CD4-positive, alpha-beta T cell (primary cell): ENCODE data around the gene PRR14L. TPM values are rescaled to one million over a fixed set of nuclear protein-coding genes. Genes with fewer than 3 reads are reported as not detected.
A peak's percentile ranks its signal among the peaks of the same experiment; 100 is the strongest.

Source experiments
- ATAC-seq: fragments of 200-7000 bp; cut with Tn5 transposase; one replicate; pipeline ENCODE4 v1.10.0; 2022; ENCODE audit warnings: mild to moderate bottlenecking; ENCODE audit not compliant: poor library complexity
- CTCF ChIA-PET: fragments of 350-600 bp; sonication (Branson Sonifier 250); formaldehyde crosslinking; loops from one replicate; lab custom pipeline; 2021; ENCODE audit warnings: antibody characterized with exemption, inconsistent platforms; lab: Charles Lee
- POLR2A ChIA-PET: fragments of 350-600 bp; sonication (Branson Sonifier 250); formaldehyde crosslinking; loops from one replicate; lab custom pipeline; 2021; ENCODE audit warnings: antibody characterized with exemption, inconsistent platforms; lab: Charles Lee
- DNase-seq, 14 experiments: peaks; one replicate each; pipeline ENCODE4 v3.0.0-alpha.2; 2013 to 2020; ENCODE audit warnings: mixed read lengths in 2 of 14
- H3K27ac ChIP-seq, 2 donors: one replicate each; pipeline versions ENCODE4 v1.5.1 to v1.7.0; 2013; ENCODE audit warnings: low read length in 2 of 2, low read depth in 1 of 2, mild to moderate bottlenecking in 1 of 2
- H3K27me3 ChIP-seq, 2 experiments: 1 replicate in 1 of 2; 2 replicates in 1 of 2; pipeline versions ENCODE4 v1.6.1 to v1.7.0; 2013; ENCODE audit warnings: low read length in 2 of 2, control low read depth in 1 of 2, mild to moderate bottlenecking in 1 of 2, moderate library complexity in 1 of 2; ENCODE audit not compliant: insufficient read depth in 2 of 2, control insufficient read depth in 1 of 2
- H3K36me3 ChIP-seq: one replicate; pipeline ENCODE4 v1.6.1; 2013; ENCODE audit warnings: low read length, control low read depth; ENCODE audit not compliant: insufficient read depth
- H3K4me1 ChIP-seq: one replicate; pipeline ENCODE4 v1.6.1; 2013; ENCODE audit warnings: low read length, control low read depth; ENCODE audit not compliant: insufficient read depth
- H3K4me3 ChIP-seq: one replicate; pipeline ENCODE4 v1.5.1; 2013; ENCODE audit warnings: mild to moderate bottlenecking, low read length, moderate library complexity
- H3K9me3 ChIP-seq, 2 experiments: 1 replicate in 1 of 2; 2 replicates in 1 of 2; pipeline versions ENCODE4 v1.6.1 to v1.7.0; 2013; ENCODE audit warnings: low read length in 2 of 2, mild to moderate bottlenecking in 2 of 2, control low read depth in 1 of 2, moderate library complexity in 1 of 2; ENCODE audit not compliant: control insufficient read depth in 1 of 2, insufficient read depth in 1 of 2
- H3K27ac Mint-ChIP-seq: one replicate; pipeline ENCODE4 v1.8.0; 2020; ENCODE audit warnings: mixed read lengths
- H3K27me3 Mint-ChIP-seq: one replicate; pipeline ENCODE4 v1.8.0; 2021; ENCODE audit warnings: mixed read lengths
- H3K36me3 Mint-ChIP-seq: one replicate; pipeline ENCODE4 v1.8.0; 2021; ENCODE audit warnings: low read depth, mixed read lengths
- H3K4me1 Mint-ChIP-seq: one replicate; pipeline ENCODE4 v1.8.0; 2021; ENCODE audit warnings: low read depth, mixed read lengths
- H3K4me3 Mint-ChIP-seq: one replicate; pipeline ENCODE4 v1.8.0; 2020; ENCODE audit warnings: mild to moderate bottlenecking, mixed read lengths
- H3K9me3 Mint-ChIP-seq: one replicate; pipeline ENCODE4 v1.8.0; 2020; ENCODE audit warnings: mixed read lengths
- CTCF ChIP-seq: fragments of 200-600 bp; IDR thresholded peaks from one replicate; pipeline ENCODE4 v1.8.0; 2022; ENCODE audit warnings: antibody characterized with exemption, mild to moderate bottlenecking
- intact Hi-C, 2 experiments: fragments of 100-400 bp; cut with DNase I in 1 of 2; cut with micrococcal nuclease in 1 of 2; formaldehyde crosslinking; loops; one replicate each; pipeline versions ENCODE4 v1.15.1 to v1.9.0; 2023 to 2025; cut with DNase I, micrococcal nuclease
- total RNA-seq, 174 experiments: library from RNA in 2 of 174; stranded (reverse) in 2 of 174; gene quantifications; one replicate each; pipeline ENCODE4 v1.2.3 and lab custom pipeline; 2021 to 2026

Gene PRR14L
- total RNA-seq, 2 experiments from 2014 or later = 23.4 to 24.9 TPM

GRCh38 chr22:31753005-31753633 lies 3.2 kb upstream of the PRR14L start:
- Mint-ChIP-seq H3K27ac (peak overlapping the region; percentile 99), H3K4me3 (peak overlapping the region; percentile 94), H3K4me1 (peaks cover 55% of the 10 kb centered on the region), H3K9me3 (no peaks in the 10 kb centered on the region), H3K36me3 (peaks cover 15% of the 10 kb centered on the region), H3K27me3 (no peaks in the 10 kb centered on the region)
- peaks cover 43% of the 10 kb centered on the region for H3K4me1 ChIP-seq
- H3K4me3 ChIP-seq = peak overlapping the region; percentile 94
- H3K9me3 ChIP-seq = no peaks in the 10 kb centered on the region
- no peaks in the 10 kb centered on the region for H3K27me3 ChIP-seq
- ATAC-seq (no peak), DNase-seq (peak in 5 of 14 experiments; percentile 1 to 37 (median 4))
- H3K36me3 ChIP-seq = peaks cover 3% of the 10 kb centered on the region
- no peak for TF ChIP-seq CTCF
- intact Hi-C loops = loop anchor here (1.0 to 10.0 kb wide), 13 partner anchors 76 to 1986 kb away; partner anchors contain the start of genes DRG1 (in 1 of the 2), FBXO7 (in 1 of the 2), PATZ1 (in 1 of the 2) and PES1 (in 1 of the 2)
- CTCF ChIA-PET = interaction anchor here (0.6 to 1.5 kb wide), 3 partner anchors 87 to 217 kb away, joined by 4 to 5 read pairs (median 4); no protein-coding TSS in a partner anchor
- peak overlapping the region; percentile 76 to 94 for H3K27ac ChIP-seq
- POLR2A ChIA-PET = interaction anchor here (0.7 to 2.0 kb wide), 9 partner anchors 9 to 724 kb away, joined by 3 to 19 read pairs (median 3); partner anchors contain the start of gene PISD

DNA sequence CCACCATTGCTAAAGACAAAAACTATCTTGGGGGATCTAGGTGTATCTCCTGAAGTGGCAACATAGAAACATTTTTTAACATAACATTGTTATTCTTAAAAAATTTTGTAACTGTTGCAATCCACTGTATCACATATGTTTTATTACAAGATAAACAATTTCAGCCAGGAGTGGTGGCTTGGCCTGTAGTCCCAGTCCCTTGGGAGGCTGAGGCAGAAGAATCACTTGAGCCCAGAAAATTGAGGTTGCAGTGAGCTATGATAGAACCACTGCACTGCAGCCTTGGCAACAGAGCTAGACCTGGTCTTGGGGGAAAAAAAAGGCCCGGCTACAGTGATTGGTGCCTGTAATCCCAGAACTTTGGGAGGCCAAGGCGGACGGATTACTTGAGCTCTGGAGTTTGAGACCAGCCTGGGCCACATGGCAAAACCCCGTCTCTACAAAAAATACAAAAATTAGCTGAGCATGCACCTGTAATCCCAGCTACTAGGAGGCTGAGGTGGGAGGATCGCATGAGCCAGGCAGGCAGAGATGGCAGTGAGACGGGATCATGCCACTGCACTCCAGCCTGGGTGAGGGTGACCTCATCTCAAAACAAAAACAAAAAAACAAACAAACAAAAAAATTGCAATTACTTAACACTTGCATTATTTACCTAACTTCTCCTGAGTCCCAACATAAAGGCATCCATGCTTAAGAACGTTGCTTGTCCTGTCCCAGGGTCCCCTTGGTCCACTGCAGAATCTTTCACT lies 2.3 kb upstream of the PRR14L start:
- H3K4me3 Mint-ChIP-seq = peak overlapping the region; percentile 94
- no peaks in the 10 kb centered on the region for H3K27me3 Mint-ChIP-seq
- H3K9me3 ChIP-seq = no peaks in the 10 kb centered on the region
- H3K4me3 ChIP-seq = no peak overlapping the region
- H3K4me1 Mint-ChIP-seq = peaks cover 64% of the 10 kb centered on the region
- DNase-seq (peak in 1 of 14 experiments; percentile 19), ATAC-seq (no peak)
- no peak for TF ChIP-seq CTCF
- H3K27ac Mint-ChIP-seq = peak overlapping the region; percentile 99
- ChIA-PET CTCF (no interaction called here), POLR2A (interaction anchor here (0.9 to 2.0 kb wide), 2 partner anchors 75 to 461 kb away, joined by 3 to 12 read pairs; no protein-coding TSS in a partner anchor)
- intact Hi-C loops = loop anchor here (2.0 to 10.0 kb wide), 11 partner anchors 75 to 1985 kb away; partner anchors contain the start of genes DRG1 (in 1 of the 2), FBXO7 (in 1 of the 2), PATZ1 (in 1 of the 2) and PES1 (in 1 of the 2)
- H3K9me3 Mint-ChIP-seq = no peaks in the 10 kb centered on the region
- H3K27me3 ChIP-seq = no peaks in the 10 kb centered on the region
- H3K27ac ChIP-seq = no peak overlapping the region
- peaks cover 19% of the 10 kb centered on the region for H3K36me3 Mint-ChIP-seq
- peaks cover 7% of the 10 kb centered on the region for H3K36me3 ChIP-seq
- peaks cover 46% of the 10 kb centered on the region for H3K4me1 ChIP-seq
